ENCODE results near the gene FAM180A.
"Not testable (repeated sequence)": the region's sequence is repeated elsewhere in the genome, so short reads cannot be mapped to it uniquely, and the experiment has no call there.

The FAM180A gene

GRCh38 chr7:135777626-135778398 lies 29.2 kb upstream of the FAM180A start:
- Mint-ChIP-seq H3K27me3 (no peaks in the 10 kb centered on the region), H3K4me3 (no peak overlapping the region), H3K36me3 (no peaks in the 10 kb centered on the region), H3K27ac (no peak overlapping the region), H3K4me1 (no peaks in the 10 kb centered on the region), H3K9me3 (peaks cover 12% of the 10 kb centered on the region)
- no peak for ATAC-seq

GRCh38 chr7:135775915-135776314 lies 27.3 kb upstream of the FAM180A start:
- H3K27ac Mint-ChIP-seq: not testable (repeated sequence)

GRCh38 chr7:135775230-135775629 lies 26.6 kb upstream of the FAM180A start:
- Mint-ChIP-seq H3K27me3 (no peaks in the 10 kb centered on the region), H3K27ac (no peak overlapping the region), H3K9me3 (peaks cover 12% of the 10 kb centered on the region), H3K4me3 (no peak overlapping the region), H3K4me1 (no peaks in the 10 kb centered on the region), H3K36me3 (no peaks in the 10 kb centered on the region)
- no peak for ATAC-seq

More at GRCh38 chr7:135775915-135776314, 27.3 kb upstream of the FAM180A start:
- not testable (repeated sequence) for H3K36me3 Mint-ChIP-seq, H3K27me3 Mint-ChIP-seq, ATAC-seq, H3K4me3 Mint-ChIP-seq, H3K4me1 Mint-ChIP-seq
- H3K9me3 Mint-ChIP-seq: peaks cover 12% of the 10 kb centered on the region

GRCh38 chr7:135774284-135774683 lies 25.7 kb upstream of the FAM180A start:
- H3K4me3 Mint-ChIP-seq: no peak overlapping the region
- H3K27ac Mint-ChIP-seq: no peak overlapping the region
- H3K4me1 Mint-ChIP-seq: no peaks in the 10 kb centered on the region
- no peaks in the 10 kb centered on the region for H3K27me3 Mint-ChIP-seq
- ATAC-seq: no peak
- peaks cover 12% of the 10 kb centered on the region for H3K9me3 Mint-ChIP-seq
- H3K36me3 Mint-ChIP-seq: no peaks in the 10 kb centered on the region

- Mint-ChIP-seq H3K27me3 (peaks cover under 1% of the 10 kb centered on the region), H3K27ac (no peak overlapping the region), H3K4me3 (no peak overlapping the region), H3K9me3 (peaks cover 10% of the 10 kb centered on the region), H3K36me3 (no peaks in the 10 kb centered on the region), H3K4me1 (no peaks in the 10 kb centered on the region)
- ATAC-seq: no peak
Measured at GRCh38 chr7:135773464-135773863, 24.9 kb upstream of the FAM180A start.

GRCh38 chr7:135772639-135773222 lies 24.1 kb upstream of the FAM180A start:
- Mint-ChIP-seq H3K9me3 (peaks cover 4% of the 10 kb centered on the region), H3K27ac (no peak overlapping the region)

GRCh38 chr7:135771961-135772638 lies 23.5 kb upstream of the FAM180A start:
- Mint-ChIP-seq H3K27me3 (peaks cover 14% of the 10 kb centered on the region), H3K4me3 (no peak overlapping the region), H3K36me3 (no peaks in the 10 kb centered on the region), H3K27ac (no peak overlapping the region), H3K4me1 (no peaks in the 10 kb centered on the region), H3K9me3 (peaks cover 4% of the 10 kb centered on the region)
- peak; percentile 31 for ATAC-seq

More at GRCh38 chr7:135772639-135773222, 24.1 kb upstream of the FAM180A start:
- no peak for ATAC-seq
- no peaks in the 10 kb centered on the region for H3K36me3 Mint-ChIP-seq
- H3K4me3 Mint-ChIP-seq: no peak overlapping the region
- no peaks in the 10 kb centered on the region for H3K4me1 Mint-ChIP-seq
- H3K27me3 Mint-ChIP-seq: peaks cover 8% of the 10 kb centered on the region

GRCh38 chr7:135771051-135771450 lies 22.4 kb upstream of the FAM180A start:
- H3K36me3 Mint-ChIP-seq: no peaks in the 10 kb centered on the region
- no peak for ATAC-seq
- H3K27ac Mint-ChIP-seq: no peak overlapping the region
- no peaks in the 10 kb centered on the region for H3K4me1 Mint-ChIP-seq
- H3K27me3 Mint-ChIP-seq: peaks cover 19% of the 10 kb centered on the region
- no peak overlapping the region for H3K4me3 Mint-ChIP-seq
- no peaks in the 10 kb centered on the region for H3K9me3 Mint-ChIP-seq

GRCh38 chr7:135770139-135770710 lies 21.6 kb upstream of the FAM180A start:
- no peak for ATAC-seq
- H3K9me3 Mint-ChIP-seq: no peaks in the 10 kb centered on the region
- no peaks in the 10 kb centered on the region for H3K4me1 Mint-ChIP-seq
- no peak overlapping the region for H3K4me3 Mint-ChIP-seq
- peaks cover 22% of the 10 kb centered on the region for H3K27me3 Mint-ChIP-seq
- H3K27ac Mint-ChIP-seq: no peak overlapping the region
- H3K36me3 Mint-ChIP-seq: no peaks in the 10 kb centered on the region

- H3K27me3 Mint-ChIP-seq: peaks cover 29% of the 10 kb centered on the region
- H3K36me3 Mint-ChIP-seq: no peaks in the 10 kb centered on the region
- ATAC-seq: no peak
- H3K9me3 Mint-ChIP-seq: peaks cover 3% of the 10 kb centered on the region
- H3K4me1 Mint-ChIP-seq: no peaks in the 10 kb centered on the region
- no peak overlapping the region for H3K4me3 Mint-ChIP-seq
- no peak overlapping the region for H3K27ac Mint-ChIP-seq
Measured at GRCh38 chr7:135769005-135769802, 20.6 kb upstream of the FAM180A start.

- ATAC-seq: no peak
- H3K27ac Mint-ChIP-seq: no peak overlapping the region
- H3K4me1 Mint-ChIP-seq: no peaks in the 10 kb centered on the region
- H3K27me3 Mint-ChIP-seq: peaks cover 36% of the 10 kb centered on the region
- H3K4me3 Mint-ChIP-seq: no peak overlapping the region
- peaks cover 3% of the 10 kb centered on the region for H3K9me3 Mint-ChIP-seq
- no peaks in the 10 kb centered on the region for H3K36me3 Mint-ChIP-seq
Measured at GRCh38 chr7:135768467-135768866, 19.9 kb upstream of the FAM180A start.

- H3K4me3 Mint-ChIP-seq: no peak overlapping the region
- H3K36me3 Mint-ChIP-seq: no peaks in the 10 kb centered on the region
- peaks cover 3% of the 10 kb centered on the region for H3K9me3 Mint-ChIP-seq
- peaks cover 39% of the 10 kb centered on the region for H3K27me3 Mint-ChIP-seq
- H3K4me1 Mint-ChIP-seq: no peaks in the 10 kb centered on the region
- H3K27ac Mint-ChIP-seq: no peak overlapping the region
- ATAC-seq: no peak
Measured at GRCh38 chr7:135768064-135768463, 19.5 kb upstream of the FAM180A start.

GRCh38 chr7:135763261-135763660 lies 14.6 kb upstream of the FAM180A start:
- Mint-ChIP-seq H3K27me3 (peaks cover 57% of the 10 kb centered on the region), H3K36me3 (no peaks in the 10 kb centered on the region), H3K4me1 (no peaks in the 10 kb centered on the region), H3K9me3 (peaks cover 3% of the 10 kb centered on the region), H3K4me3 (no peak overlapping the region), H3K27ac (no peak overlapping the region)
- ATAC-seq: no peak

GRCh38 chr7:135761751-135762488 lies 13.3 kb upstream of the FAM180A start:
- H3K36me3 Mint-ChIP-seq: no peaks in the 10 kb centered on the region
- ATAC-seq: peak; percentile 40
- H3K4me1 Mint-ChIP-seq: no peaks in the 10 kb centered on the region
- H3K27ac Mint-ChIP-seq: no peak overlapping the region
- no peak overlapping the region for H3K4me3 Mint-ChIP-seq
- H3K9me3 Mint-ChIP-seq: peaks cover 3% of the 10 kb centered on the region
- peaks cover 51% of the 10 kb centered on the region for H3K27me3 Mint-ChIP-seq
